Testis (tissue), 3 donors: Measurements from ENCODE around the gene SRSF5. TPM values are rescaled to one million over a fixed set of nuclear protein-coding genes. Genes with fewer than 3 reads are reported as not detected.

Experiments
- DNase-seq: peaks from one replicate; pipeline ENCODE4 v3.0.0-alpha.2; 2019
- H3K27ac ChIP-seq, 2 donors: fragments of 200-600 bp; sonication (generic); one replicate each; pipeline ENCODE4 v1.5.1; 2019
- H3K27me3 ChIP-seq: fragments of 200-600 bp; sonication (generic); one replicate; pipeline ENCODE4 v1.5.1; 2019
- H3K36me3 ChIP-seq: fragments of 200-600 bp; sonication (generic); one replicate; pipeline ENCODE4 v1.5.1; 2017; ENCODE audit warnings: low read depth; ENCODE audit errors: missing control alignments
- H3K4me1 ChIP-seq: fragments of 200-600 bp; sonication (generic); one replicate; pipeline ENCODE4 v1.5.1; 2019
- H3K4me3 ChIP-seq, 2 donors: fragments of 200-600 bp; sonication (generic); one replicate each; pipeline ENCODE4 v1.5.1; 2017 to 2019
- H3K9me3 ChIP-seq: fragments of 200-600 bp; sonication (generic); one replicate; pipeline ENCODE4 v1.5.1; 2017
- POLR2A ChIP-seq: fragments of 450-650 bp; IDR thresholded peaks from one replicate; pipeline ENCODE4 v1.6.1; 2017; ENCODE audit warnings: antibody characterized with exemption, mild to moderate bottlenecking, moderate library complexity
- WGBS, 2 donors: methylation state at CpG; one replicate each; pipeline ENCODE4 v1.1.5; 2018; 5-methylcytosine and 5-hydroxymethylcytosine counted together
- intact Hi-C: fragments of 100-400 bp; cut with DNase I; formaldehyde crosslinking; loops from one replicate; pipeline ENCODE4 v1.15.1; 2023; ENCODE audit warnings: low total_unique reads
- polyA plus RNA-seq: library from polyadenylated mRNA; stranded (reverse); fragments of 350-450 nt; fragmentation: Illumina TruSeq; extraction: RNeasy Lipid Tissue Mini Kit (QIAGEN cat#74804); gene quantifications from one replicate; pipeline ENCODE4 v1.2.3, GENCODE V29; 2014; ENCODE audit warnings: low read depth, low replicate concordance; ENCODE audit not compliant: insufficient read depth
- total RNA-seq, 2 donors: library from RNA; depleted of rRNA; stranded (reverse); fragments of >200 nt; gene quantifications; one replicate each; pipeline ENCODE4 v1.2.3, GENCODE V29; 2016
- TF ChIP-seq, protein P1 (sequence below), 3 experiments: fragments of 450-650 bp in 2 of 3; fragments of 200-600 bp in 1 of 3; sonication (generic) in 1 of 3; IDR thresholded peaks; one replicate each; pipeline ENCODE4 v1.5.1; 2016 to 2019; ENCODE audit warnings: antibody characterized with exemption in 3 of 3, mild to moderate bottlenecking in 2 of 3, moderate library complexity in 1 of 3

The SRSF5 gene
- total and polyA plus RNA-seq, 3 donors from 2014 or later, result 341 to 530 (median 500) TPM

DNA sequence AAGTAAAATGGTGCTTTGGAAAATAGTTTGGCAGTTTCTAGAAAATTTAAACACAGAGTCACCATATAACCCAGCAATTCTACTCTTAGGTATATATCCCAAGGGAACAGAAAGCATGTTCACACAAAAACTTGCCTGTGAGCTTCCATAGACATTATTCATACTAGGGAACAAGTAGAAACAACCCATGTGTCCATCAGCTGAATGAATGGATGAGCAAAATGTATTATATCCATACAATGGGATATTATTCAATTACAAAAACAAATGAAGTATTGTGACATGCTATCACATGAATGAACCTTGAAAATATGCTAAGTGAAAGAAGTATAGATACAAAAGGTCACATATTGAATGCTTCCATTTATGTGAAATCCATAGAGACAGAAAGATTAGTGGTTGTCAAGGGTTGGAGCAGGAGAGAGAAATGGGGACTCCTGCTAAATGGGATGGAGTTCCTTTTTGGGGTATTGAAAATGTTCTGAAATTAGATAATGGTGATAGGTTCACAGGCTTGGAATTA is 22.2 kb downstream of the SRSF5 start:
- intact Hi-C loops, result no loop called here
- H3K27me3 ChIP-seq, result no peaks in the 10 kb centered on the region
- H3K4me3 ChIP-seq, result no peak overlapping the region
- no peak for DNase-seq
- no peak overlapping the region for H3K27ac ChIP-seq
- H3K9me3 ChIP-seq, result no peaks in the 10 kb centered on the region
- H3K36me3 ChIP-seq, result no peaks in the 10 kb centered on the region
- H3K4me1 ChIP-seq, result no peaks in the 10 kb centered on the region
- TF ChIP-seq POLR2A, result no peak
- TF ChIP-seq, protein P1, sequence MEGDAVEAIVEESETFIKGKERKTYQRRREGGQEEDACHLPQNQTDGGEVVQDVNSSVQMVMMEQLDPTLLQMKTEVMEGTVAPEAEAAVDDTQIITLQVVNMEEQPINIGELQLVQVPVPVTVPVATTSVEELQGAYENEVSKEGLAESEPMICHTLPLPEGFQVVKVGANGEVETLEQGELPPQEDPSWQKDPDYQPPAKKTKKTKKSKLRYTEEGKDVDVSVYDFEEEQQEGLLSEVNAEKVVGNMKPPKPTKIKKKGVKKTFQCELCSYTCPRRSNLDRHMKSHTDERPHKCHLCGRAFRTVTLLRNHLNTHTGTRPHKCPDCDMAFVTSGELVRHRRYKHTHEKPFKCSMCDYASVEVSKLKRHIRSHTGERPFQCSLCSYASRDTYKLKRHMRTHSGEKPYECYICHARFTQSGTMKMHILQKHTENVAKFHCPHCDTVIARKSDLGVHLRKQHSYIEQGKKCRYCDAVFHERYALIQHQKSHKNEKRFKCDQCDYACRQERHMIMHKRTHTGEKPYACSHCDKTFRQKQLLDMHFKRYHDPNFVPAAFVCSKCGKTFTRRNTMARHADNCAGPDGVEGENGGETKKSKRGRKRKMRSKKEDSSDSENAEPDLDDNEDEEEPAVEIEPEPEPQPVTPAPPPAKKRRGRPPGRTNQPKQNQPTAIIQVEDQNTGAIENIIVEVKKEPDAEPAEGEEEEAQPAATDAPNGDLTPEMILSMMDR (IDR thresholded peaks at IDR 0.05), result no peak

DNA sequence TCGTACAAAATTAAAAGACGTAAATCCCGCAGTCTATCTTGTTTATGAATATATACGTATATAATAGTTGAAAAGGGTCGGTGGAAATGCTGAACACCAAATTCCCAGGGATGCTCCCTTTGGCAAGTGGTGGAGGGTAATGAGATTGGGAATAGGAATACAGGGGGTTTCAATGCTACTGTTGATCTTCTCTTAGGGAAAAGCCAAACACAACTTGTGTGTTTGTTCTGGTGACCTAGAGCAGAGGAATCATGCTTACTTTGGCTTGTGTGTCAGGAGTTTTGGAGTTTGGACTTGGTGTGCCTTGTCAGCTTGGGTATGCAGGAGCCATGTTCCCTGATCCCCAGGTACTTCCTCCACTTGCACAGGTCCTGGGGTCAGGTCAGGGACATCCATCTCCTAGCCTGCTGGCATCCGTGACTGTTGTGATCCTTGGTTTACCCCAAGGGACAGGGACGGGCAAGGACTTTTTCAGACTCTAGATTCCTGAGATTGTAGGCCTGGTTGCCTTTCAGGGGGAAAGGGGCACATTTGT is 26.0 kb downstream of the SRSF5 start:
- WGBS, 2 donors, result 90% methylated on average over 7 of the region's 7 CpGs
- intact Hi-C loops, result no loop called here
- H3K27me3 ChIP-seq, result no peaks in the 10 kb centered on the region
- H3K4me3 ChIP-seq, result no peak overlapping the region
- no peaks in the 10 kb centered on the region for H3K9me3 ChIP-seq
- H3K4me1 ChIP-seq, result peaks cover 6% of the 10 kb centered on the region
- no peak overlapping the region for H3K27ac ChIP-seq
- TF ChIP-seq, protein P1 (IDR thresholded peaks at IDR 0.05), result no peak
- no peak for TF ChIP-seq POLR2A
- H3K36me3 ChIP-seq, result no peaks in the 10 kb centered on the region
- DNase-seq, result no peak

DNA sequence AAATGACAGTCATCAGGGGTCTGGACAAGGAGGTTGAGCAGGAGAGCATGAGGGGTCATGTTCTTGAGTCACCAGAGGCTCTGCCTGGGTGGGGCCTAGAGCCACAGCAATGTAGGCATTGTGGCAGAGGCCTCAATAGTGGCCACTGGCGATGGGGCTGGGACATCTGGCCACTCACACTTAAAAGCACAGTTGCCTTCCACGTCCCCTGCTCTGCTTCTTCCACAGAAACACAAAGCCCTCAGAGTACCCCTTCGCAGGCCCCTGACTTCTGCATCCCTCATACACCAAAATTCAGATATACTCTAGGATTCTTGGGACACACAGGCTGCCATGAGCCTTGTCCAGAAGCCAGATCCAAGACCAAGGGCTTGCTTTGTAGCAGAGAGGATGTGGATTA is 27.8 kb downstream of the SRSF5 start:
- Histone ChIP-seq H3K36me3 (no peaks in the 10 kb centered on the region), H3K27ac (no peak overlapping the region), H3K9me3 (no peaks in the 10 kb centered on the region), H3K4me1 (peaks cover 6% of the 10 kb centered on the region), H3K27me3 (no peaks in the 10 kb centered on the region), H3K4me3 (no peak overlapping the region)
- 92 to 96% methylated on average over 3 of the region's 3 CpGs for WGBS, 2 donors
- DNase-seq, result no peak
- TF ChIP-seq POLR2A, result no peak
- TF ChIP-seq, protein P1 (IDR thresholded peaks at IDR 0.05), result no peak
- intact Hi-C loops, result no loop called here

DNA sequence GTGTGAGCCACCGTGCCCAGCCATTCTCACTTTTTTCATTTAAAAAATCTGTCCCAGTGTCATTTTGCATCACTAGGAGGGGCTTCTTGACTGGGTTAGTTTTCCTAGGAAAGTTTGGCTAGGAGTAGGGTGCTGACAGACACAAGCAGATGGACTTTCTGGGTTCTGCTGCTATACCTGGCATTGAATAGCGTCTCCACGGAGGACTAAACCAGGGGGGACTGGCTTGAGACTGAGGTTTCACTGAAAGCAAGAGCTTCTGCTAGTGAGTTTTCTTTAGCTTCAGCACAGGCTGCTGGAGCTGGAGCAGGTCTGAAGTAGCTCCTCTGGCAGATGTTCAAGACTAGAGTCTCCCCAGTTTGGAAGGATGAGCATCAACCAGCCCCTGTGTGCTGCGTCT is 28.7 kb downstream of the SRSF5 start:
- intact Hi-C loops, result no loop called here
- no peaks in the 10 kb centered on the region for H3K36me3 ChIP-seq
- 71 to 84% methylated on average over 4 of the region's 4 CpGs for WGBS, 2 donors
- H3K4me1 ChIP-seq, result peaks cover 6% of the 10 kb centered on the region
- H3K4me3 ChIP-seq, result no peak overlapping the region
- TF ChIP-seq, protein P1 (IDR thresholded peaks at IDR 0.05), result no peak
- no peak for TF ChIP-seq POLR2A
- no peak overlapping the region for H3K27ac ChIP-seq
- no peaks in the 10 kb centered on the region for H3K9me3 ChIP-seq
- H3K27me3 ChIP-seq, result no peaks in the 10 kb centered on the region
- DNase-seq, result no peak
